Progenitor cell of endocrine pancreas (in vitro differentiated cells): ENCODE data around the gene CEACAM18. TPM values are rescaled to one million over a fixed set of nuclear protein-coding genes. Genes with fewer than 3 reads are reported as not detected.
"Not testable (repeated sequence)": the region's sequence is repeated elsewhere in the genome, so short reads cannot be mapped to it uniquely, and the experiment has no call there.

Experiments used
- DNase-seq: peaks from one replicate; pipeline ENCODE4 v3.0.0; 2021; ENCODE audit warnings: low spot score; ENCODE audit not compliant: unreplicated experiment
- H3K27ac Mint-ChIP-seq: 2 replicates; pipeline ENCODE4 v1.8.0; 2021; ENCODE audit warnings: mild to moderate bottlenecking, moderate library complexity, mixed read lengths
- H3K27me3 Mint-ChIP-seq: 2 replicates; pipeline ENCODE4 v1.8.0; 2021; ENCODE audit warnings: mixed read lengths
- H3K36me3 Mint-ChIP-seq: 2 replicates; pipeline ENCODE4 v1.8.0; 2022; ENCODE audit warnings: mixed read lengths; ENCODE audit not compliant: insufficient read depth
- H3K4me1 Mint-ChIP-seq: 2 replicates; pipeline ENCODE4 v1.8.0; 2021; ENCODE audit warnings: low read depth, mixed read lengths
- H3K4me3 Mint-ChIP-seq: 2 replicates; pipeline ENCODE4 v1.8.0; 2021; ENCODE audit warnings: low read depth, mild to moderate bottlenecking, moderate library complexity, mixed read lengths
- H3K9me3 Mint-ChIP-seq: 2 replicates; pipeline ENCODE4 v1.8.0; 2021; ENCODE audit warnings: low read depth, mixed read lengths
- CTCF ChIP-seq: fragments of 200-600 bp; sonication (generic); IDR thresholded peaks from one replicate; pipeline ENCODE4 v1.5.0; 2021; ENCODE audit warnings: antibody characterized with exemption, mild to moderate bottlenecking; ENCODE audit not compliant: unreplicated experiment
- total RNA-seq: library from RNA; stranded (reverse); gene quantifications from 2 replicates; pipeline ENCODE4 v1.2.1, GENCODE V29; 2021

Gene CEACAM18
- total RNA-seq, 1 donor from 2014 or later = not detected

GRCh38 chr19:51497666-51498065, 19.3 kb downstream of the CEACAM18 start:
- no peaks in the 10 kb centered on the region for H3K4me1 Mint-ChIP-seq
- no peak for DNase-seq

GRCh38 chr19:51500931-51501330, 22.6 kb downstream of the CEACAM18 start:
- not testable (repeated sequence) for H3K9me3 Mint-ChIP-seq, DNase-seq, H3K4me1 Mint-ChIP-seq, H3K27ac Mint-ChIP-seq, H3K4me3 Mint-ChIP-seq, H3K36me3 Mint-ChIP-seq
- H3K27me3 Mint-ChIP-seq = peaks cover 15% of the 10 kb centered on the region

More at GRCh38 chr19:51497666-51498065, 19.3 kb downstream of the CEACAM18 start:
- H3K4me3 Mint-ChIP-seq = no peak overlapping the region
- peaks cover 3% of the 10 kb centered on the region for H3K9me3 Mint-ChIP-seq
- no peak overlapping the region for H3K27ac Mint-ChIP-seq
- TF ChIP-seq CTCF = no peak
- no peaks in the 10 kb centered on the region for H3K36me3 Mint-ChIP-seq
- H3K27me3 Mint-ChIP-seq = peaks cover 23% of the 10 kb centered on the region

- no peak for DNase-seq
- no peak for TF ChIP-seq CTCF
- Mint-ChIP-seq H3K27me3 (peaks cover 15% of the 10 kb centered on the region), H3K4me1 (no peaks in the 10 kb centered on the region), H3K27ac (no peak within 1 kb of the TSS), H3K9me3 (peaks cover 7% of the 10 kb centered on the region), H3K36me3 (no peaks in the 10 kb centered on the region), H3K4me3 (no peak within 1 kb of the TSS)
These were observed 23.4 kb downstream of the CEACAM18 start, which contains the start of gene SIGLEC12 for GRCh38 chr19:51501594-51502263. Gene SIGLEC12, minus strand, starts transcription at chr19:51501800. Its CDS starts 67 bp downstream, at chr19:51501733.

GRCh38 chr19:51503286-51503817, 25.0 kb downstream of the CEACAM18 start:
- no peaks in the 10 kb centered on the region for H3K4me1 Mint-ChIP-seq
- no peak for TF ChIP-seq CTCF
- no peak for DNase-seq
- H3K36me3 Mint-ChIP-seq = no peaks in the 10 kb centered on the region
- no peak overlapping the region for H3K4me3 Mint-ChIP-seq
- peaks cover 10% of the 10 kb centered on the region for H3K27me3 Mint-ChIP-seq
- H3K9me3 Mint-ChIP-seq = peaks cover 7% of the 10 kb centered on the region
- no peak overlapping the region for H3K27ac Mint-ChIP-seq

- Mint-ChIP-seq H3K4me3 (no peak overlapping the region), H3K9me3 (peaks cover 7% of the 10 kb centered on the region), H3K27me3 (peaks cover 10% of the 10 kb centered on the region)
These were observed 25.6 kb downstream of the CEACAM18 start for GRCh38 chr19:51503896-51504295.

More at GRCh38 chr19:51503896-51504295, 25.6 kb downstream of the CEACAM18 start:
- H3K27ac Mint-ChIP-seq = no peak overlapping the region
- no peak for TF ChIP-seq CTCF
- H3K4me1 Mint-ChIP-seq = no peaks in the 10 kb centered on the region
- no peak for DNase-seq
- no peaks in the 10 kb centered on the region for H3K36me3 Mint-ChIP-seq
